H1 (cell line): Measurements from ENCODE around the gene STK11IP. TPM values are rescaled to one million over a fixed set of nuclear protein-coding genes. Genes with fewer than 3 reads are reported as not detected.

Source experiments
- CTCF ChIP-seq, 3 experiments: IDR thresholded peaks; 1 replicate in 2 of 3; 2 replicates in 1 of 3; pipeline versions ENCODE4 v1.5.1 to v1.6.1; 2011; ENCODE audit warnings: low read length in 3 of 3, mild to moderate bottlenecking in 3 of 3, inconsistent platforms in 2 of 3, low read depth in 1 of 3, moderate library complexity in 1 of 3; ENCODE audit not compliant: insufficient read depth in 1 of 3; ENCODE audit errors: control extremely low read depth in 1 of 3
- POLR2A ChIP-seq, 2 experiments: IDR thresholded peaks; 1 replicate in 1 of 2; 2 replicates in 1 of 2; pipeline ENCODE4 v1.6.1; 2011; ENCODE audit warnings: low read depth in 2 of 2, low read length in 2 of 2, mild to moderate bottlenecking in 2 of 2; ENCODE audit errors: control extremely low read depth in 1 of 2
- SP4 ChIP-seq: IDR thresholded peaks from 2 replicates; pipeline ENCODE4 v1.6.1; 2012; ENCODE audit warnings: low read length, inconsistent platforms
- polyA plus RNA-seq, 7 experiments: library from polyadenylated mRNA; depleted of rRNA in 3 of 7; stranded (reverse) in 5 of 7; unstranded in 2 of 7; fragments of >200 nt in 5 of 7; fragments of 200-250 nt in 2 of 7; gene quantifications; 1 replicate in 5 of 7; 2 replicates in 1 of 7; 4 replicates in 1 of 7; pipeline versions ENCODE4 v1.2.1 to v1.2.3, GENCODE V29; 2011 to 2013; ENCODE audit warnings: missing spikeins in 2 of 7, mixed read lengths in 2 of 7
- total RNA-seq: library from RNA; stranded (reverse); fragmentation: NEBNext Ultra II Directional; extraction: Animal tissue kit (Norgen Biotek cat#: 25700); gene quantifications from 2 replicates; pipeline ENCODE4 v1.2.1, GENCODE V29; 2021
- TF ChIP-seq, protein P1 (sequence below): fragments of 300-600 bp; sonication (generic); IDR thresholded peaks from 2 replicates; pipeline ENCODE4 v1.7.1; 2012; ENCODE audit warnings: low read length, moderate library complexity, mild to moderate bottlenecking, inconsistent platforms; ENCODE audit not compliant: insufficient replicate concordance

Gene STK11IP
- total and polyA plus RNA-seq, 2 of the 8 experiments (the other 6 are each of a cell fraction or from before 2014, with no cell fraction given): 18.5 to 29.6 TPM

DNA sequence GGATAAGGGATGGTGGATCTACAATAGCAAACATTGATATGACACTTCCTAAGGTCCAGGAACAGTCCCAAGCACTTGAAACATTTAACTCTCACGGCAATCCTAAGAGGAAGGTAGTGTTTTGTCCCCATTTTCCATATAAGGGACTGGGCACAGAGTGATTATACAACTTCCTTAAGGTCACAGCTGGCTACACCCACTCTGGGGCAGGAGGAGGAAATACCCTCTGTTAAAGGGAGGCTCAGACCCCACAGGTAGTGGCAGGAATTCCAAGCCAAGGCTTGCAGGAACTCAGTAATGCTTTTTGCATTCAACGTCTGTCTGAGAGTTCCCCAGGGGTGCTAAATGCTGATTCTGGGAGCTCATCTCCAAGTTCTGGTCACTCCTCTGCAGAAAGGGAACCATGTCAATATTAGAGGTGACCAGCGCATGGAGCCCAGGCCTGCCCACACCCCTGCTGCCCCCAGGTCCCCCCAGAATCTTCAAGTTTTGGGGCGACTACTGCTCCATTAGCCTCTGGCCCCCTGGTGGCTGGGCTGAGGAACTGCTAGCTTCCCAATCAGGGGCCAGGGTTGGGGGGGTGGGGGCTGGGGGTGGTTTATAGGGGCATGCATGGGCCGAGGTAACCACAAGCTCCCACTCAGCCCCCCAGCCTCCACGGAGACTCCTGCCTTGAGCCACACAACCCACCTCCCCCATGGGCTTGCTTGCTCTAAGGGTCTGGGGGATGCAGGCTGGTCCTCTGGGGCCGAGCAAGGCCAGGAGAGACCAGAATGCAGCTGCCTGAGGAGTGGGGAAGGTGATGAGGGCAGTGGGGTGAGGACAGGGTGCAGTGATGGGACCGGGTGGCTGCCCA lies 37.4 kb upstream of the STK11IP start (continued):
- TF ChIP-seq, protein P1, sequence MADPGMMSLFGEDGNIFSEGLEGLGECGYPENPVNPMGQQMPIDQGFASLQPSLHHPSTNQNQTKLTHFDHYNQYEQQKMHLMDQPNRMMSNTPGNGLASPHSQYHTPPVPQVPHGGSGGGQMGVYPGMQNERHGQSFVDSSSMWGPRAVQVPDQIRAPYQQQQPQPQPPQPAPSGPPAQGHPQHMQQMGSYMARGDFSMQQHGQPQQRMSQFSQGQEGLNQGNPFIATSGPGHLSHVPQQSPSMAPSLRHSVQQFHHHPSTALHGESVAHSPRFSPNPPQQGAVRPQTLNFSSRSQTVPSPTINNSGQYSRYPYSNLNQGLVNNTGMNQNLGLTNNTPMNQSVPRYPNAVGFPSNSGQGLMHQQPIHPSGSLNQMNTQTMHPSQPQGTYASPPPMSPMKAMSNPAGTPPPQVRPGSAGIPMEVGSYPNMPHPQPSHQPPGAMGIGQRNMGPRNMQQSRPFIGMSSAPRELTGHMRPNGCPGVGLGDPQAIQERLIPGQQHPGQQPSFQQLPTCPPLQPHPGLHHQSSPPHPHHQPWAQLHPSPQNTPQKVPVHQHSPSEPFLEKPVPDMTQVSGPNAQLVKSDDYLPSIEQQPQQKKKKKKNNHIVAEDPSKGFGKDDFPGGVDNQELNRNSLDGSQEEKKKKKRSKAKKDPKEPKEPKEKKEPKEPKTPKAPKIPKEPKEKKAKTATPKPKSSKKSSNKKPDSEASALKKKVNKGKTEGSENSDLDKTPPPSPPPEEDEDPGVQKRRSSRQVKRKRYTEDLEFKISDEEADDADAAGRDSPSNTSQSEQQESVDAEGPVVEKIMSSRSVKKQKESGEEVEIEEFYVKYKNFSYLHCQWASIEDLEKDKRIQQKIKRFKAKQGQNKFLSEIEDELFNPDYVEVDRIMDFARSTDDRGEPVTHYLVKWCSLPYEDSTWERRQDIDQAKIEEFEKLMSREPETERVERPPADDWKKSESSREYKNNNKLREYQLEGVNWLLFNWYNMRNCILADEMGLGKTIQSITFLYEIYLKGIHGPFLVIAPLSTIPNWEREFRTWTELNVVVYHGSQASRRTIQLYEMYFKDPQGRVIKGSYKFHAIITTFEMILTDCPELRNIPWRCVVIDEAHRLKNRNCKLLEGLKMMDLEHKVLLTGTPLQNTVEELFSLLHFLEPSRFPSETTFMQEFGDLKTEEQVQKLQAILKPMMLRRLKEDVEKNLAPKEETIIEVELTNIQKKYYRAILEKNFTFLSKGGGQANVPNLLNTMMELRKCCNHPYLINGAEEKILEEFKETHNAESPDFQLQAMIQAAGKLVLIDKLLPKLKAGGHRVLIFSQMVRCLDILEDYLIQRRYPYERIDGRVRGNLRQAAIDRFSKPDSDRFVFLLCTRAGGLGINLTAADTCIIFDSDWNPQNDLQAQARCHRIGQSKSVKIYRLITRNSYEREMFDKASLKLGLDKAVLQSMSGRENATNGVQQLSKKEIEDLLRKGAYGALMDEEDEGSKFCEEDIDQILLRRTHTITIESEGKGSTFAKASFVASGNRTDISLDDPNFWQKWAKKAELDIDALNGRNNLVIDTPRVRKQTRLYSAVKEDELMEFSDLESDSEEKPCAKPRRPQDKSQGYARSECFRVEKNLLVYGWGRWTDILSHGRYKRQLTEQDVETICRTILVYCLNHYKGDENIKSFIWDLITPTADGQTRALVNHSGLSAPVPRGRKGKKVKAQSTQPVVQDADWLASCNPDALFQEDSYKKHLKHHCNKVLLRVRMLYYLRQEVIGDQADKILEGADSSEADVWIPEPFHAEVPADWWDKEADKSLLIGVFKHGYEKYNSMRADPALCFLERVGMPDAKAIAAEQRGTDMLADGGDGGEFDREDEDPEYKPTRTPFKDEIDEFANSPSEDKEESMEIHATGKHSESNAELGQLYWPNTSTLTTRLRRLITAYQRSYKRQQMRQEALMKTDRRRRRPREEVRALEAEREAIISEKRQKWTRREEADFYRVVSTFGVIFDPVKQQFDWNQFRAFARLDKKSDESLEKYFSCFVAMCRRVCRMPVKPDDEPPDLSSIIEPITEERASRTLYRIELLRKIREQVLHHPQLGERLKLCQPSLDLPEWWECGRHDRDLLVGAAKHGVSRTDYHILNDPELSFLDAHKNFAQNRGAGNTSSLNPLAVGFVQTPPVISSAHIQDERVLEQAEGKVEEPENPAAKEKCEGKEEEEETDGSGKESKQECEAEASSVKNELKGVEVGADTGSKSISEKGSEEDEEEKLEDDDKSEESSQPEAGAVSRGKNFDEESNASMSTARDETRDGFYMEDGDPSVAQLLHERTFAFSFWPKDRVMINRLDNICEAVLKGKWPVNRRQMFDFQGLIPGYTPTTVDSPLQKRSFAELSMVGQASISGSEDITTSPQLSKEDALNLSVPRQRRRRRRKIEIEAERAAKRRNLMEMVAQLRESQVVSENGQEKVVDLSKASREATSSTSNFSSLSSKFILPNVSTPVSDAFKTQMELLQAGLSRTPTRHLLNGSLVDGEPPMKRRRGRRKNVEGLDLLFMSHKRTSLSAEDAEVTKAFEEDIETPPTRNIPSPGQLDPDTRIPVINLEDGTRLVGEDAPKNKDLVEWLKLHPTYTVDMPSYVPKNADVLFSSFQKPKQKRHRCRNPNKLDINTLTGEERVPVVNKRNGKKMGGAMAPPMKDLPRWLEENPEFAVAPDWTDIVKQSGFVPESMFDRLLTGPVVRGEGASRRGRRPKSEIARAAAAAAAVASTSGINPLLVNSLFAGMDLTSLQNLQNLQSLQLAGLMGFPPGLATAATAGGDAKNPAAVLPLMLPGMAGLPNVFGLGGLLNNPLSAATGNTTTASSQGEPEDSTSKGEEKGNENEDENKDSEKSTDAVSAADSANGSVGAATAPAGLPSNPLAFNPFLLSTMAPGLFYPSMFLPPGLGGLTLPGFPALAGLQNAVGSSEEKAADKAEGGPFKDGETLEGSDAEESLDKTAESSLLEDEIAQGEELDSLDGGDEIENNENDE: peak; percentile 80
- TF ChIP-seq SP4 (no peak), CTCF (IDR thresholded peaks at IDR 0.05; ENCODE audit: control extremely low read depth in 1 of 3, insufficient read depth in 1 of 3, low read depth in 1 of 3, low read length in 3 of 3) (peak in 2 of 3 experiments; percentile 51 to 54; a peak in 3 of 4 replicates), POLR2A (IDR thresholded peaks at IDR 0.05; ENCODE audit: control extremely low read depth in 1 of 2, low read depth in 2 of 2, low read length in 2 of 2) (peak in 1 of 2 experiments; percentile 44; a peak in 1 of 3 replicates)
